Measurements from ENCODE around the gene MAB21L4. TPM values are rescaled to one million over a fixed set of nuclear protein-coding genes. Genes with fewer than 3 reads are reported as not detected.

Gene MAB21L4
- total RNA-seq, 4 donors from 2014 or later, result 41.3 to 121 (median 69.1) TPM

DNA sequence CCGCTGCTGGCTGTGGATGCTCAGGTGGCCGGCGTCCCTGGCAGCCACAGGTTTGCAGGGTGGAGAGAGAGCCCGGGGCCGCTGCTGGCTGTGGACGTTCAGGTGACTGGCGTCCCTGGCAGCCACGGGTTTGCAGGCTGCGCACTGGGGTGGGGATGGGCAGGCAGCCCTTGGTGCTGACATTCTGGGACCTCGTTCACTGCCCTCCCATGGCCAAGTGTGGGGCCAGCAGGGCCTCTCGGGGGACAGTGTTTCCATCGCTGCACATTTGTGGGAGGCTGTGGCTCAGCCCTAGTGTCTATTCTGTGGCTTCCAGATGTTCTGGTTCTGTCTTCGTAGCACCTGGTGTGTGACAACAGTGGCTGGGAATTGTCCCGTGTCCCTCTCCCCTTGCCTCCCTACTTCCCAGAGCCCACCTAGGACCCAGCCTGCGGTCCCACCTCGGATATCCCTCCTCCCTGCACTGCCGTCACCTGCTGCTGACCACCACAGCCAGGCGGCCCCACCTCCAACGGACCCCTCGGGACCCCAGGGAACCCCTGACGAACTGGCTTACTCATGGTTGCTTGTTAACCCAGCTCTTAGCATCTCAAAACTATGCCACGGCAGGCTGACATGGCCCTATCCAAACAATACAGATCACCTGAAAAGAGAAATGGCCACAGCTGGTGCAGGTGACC, 11.1 kb upstream of the MAB21L4 start:
- DNase-seq (ENCODE audit: low spot score in 2 of 2), result no peak
- H3K4me3 ChIP-seq (ENCODE audit: low read depth, poor library complexity, severe bottlenecking), result no peak overlapping the region
- 57% methylated on average over 20 to 21 of the region's 22 CpGs for WGBS, 2 donors
- intact Hi-C loops (cut with DNase I; ENCODE audit: low total_unique reads), result no loop called here
- TF ChIP-seq, protein P1, sequence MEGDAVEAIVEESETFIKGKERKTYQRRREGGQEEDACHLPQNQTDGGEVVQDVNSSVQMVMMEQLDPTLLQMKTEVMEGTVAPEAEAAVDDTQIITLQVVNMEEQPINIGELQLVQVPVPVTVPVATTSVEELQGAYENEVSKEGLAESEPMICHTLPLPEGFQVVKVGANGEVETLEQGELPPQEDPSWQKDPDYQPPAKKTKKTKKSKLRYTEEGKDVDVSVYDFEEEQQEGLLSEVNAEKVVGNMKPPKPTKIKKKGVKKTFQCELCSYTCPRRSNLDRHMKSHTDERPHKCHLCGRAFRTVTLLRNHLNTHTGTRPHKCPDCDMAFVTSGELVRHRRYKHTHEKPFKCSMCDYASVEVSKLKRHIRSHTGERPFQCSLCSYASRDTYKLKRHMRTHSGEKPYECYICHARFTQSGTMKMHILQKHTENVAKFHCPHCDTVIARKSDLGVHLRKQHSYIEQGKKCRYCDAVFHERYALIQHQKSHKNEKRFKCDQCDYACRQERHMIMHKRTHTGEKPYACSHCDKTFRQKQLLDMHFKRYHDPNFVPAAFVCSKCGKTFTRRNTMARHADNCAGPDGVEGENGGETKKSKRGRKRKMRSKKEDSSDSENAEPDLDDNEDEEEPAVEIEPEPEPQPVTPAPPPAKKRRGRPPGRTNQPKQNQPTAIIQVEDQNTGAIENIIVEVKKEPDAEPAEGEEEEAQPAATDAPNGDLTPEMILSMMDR (IDR thresholded peaks at IDR 0.05), result no peak
- no peak for TF ChIP-seq POLR2A (IDR thresholded peaks at IDR 0.05)

DNA sequence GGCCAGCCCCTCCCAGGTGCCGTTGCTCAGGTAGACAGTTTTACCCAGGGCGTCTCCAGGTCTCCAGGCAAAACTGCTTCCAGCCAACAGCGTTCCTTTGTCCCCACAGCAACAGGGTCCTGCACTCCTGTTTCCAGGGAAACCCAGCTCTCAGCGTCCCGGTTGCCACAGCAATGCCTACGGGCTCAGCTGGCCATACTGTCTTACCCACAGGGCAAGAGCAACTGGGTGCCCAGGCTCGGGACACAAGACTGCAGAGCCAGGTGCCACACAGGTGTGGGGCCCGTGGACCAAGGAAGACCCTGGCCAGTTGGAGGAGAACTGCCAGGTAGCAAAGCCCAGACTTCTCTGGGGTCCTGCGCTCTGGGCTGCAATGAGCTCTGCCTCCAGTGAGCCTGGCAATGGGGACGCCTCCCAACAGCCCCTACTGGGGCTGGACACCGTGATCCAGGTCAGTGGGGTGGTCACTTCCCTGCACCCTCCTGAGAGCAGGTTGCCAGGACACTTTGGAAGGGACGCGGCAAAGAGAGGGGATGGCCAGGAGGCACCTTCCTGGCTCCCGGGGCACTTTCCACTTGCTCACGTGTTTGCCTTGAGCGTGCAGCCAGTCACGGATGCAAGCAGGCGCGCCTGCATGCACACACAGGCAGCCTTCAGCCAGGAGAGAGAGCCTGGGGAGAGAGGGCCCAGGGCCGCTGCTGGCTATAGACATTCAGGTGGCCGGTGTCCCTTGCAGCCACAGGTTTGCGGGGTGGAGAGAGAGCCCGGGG, 10.4 kb upstream of the MAB21L4 start, which contains the start of gene CROCC2:
Gene CROCC2 (plus strand): TSS at position 196 of the 770 bp plus-strand sequence. CDS start 178 bp downstream, at position 374.
- 35 to 40% methylated on average over 18 to 23 of the region's 23 CpGs for WGBS, 2 donors
- H3K4me3 ChIP-seq (ENCODE audit: low read depth, poor library complexity, severe bottlenecking), result no peak within 1 kb of the TSS
- DNase-seq (ENCODE audit: low spot score in 2 of 2), result no peak
- intact Hi-C loops (cut with DNase I; ENCODE audit: low total_unique reads), result no loop called here
- TF ChIP-seq, protein P1 (IDR thresholded peaks at IDR 0.05), result no peak
- no peak for TF ChIP-seq POLR2A (IDR thresholded peaks at IDR 0.05)

DNA sequence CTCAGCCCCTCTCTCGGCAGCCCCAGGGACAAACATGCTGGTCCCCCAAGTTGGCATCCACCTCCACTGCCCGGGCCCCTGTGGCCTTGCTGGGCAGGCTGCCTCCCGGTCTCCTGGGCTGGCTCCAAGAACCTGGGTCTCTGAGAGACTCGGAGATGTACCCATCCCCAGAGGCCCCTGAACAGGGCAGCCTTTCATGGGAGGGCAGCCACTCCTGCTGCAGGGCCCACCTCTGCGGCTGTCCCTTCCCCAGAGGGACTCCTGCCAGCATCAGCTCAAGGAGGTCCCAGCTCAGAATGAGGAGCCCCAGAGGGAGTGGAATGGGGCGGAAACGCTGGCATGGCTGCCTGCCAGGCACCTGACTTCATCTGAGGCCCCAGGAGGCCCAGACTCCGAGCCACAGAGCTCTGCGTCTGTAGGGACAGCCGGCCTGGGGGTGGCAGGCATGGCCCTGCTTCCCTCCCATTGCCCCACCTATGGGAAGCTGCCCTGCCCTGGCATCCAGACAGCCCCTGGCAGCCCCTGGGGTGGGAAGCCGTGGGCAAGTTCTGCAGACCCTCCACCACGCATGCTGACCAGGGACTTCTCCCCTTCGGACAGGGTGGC, 9.3 kb upstream of the MAB21L4 start:
- no peak overlapping the region for H3K4me3 ChIP-seq (ENCODE audit: low read depth, poor library complexity, severe bottlenecking)
- no peak for TF ChIP-seq POLR2A (IDR thresholded peaks at IDR 0.05)
- TF ChIP-seq, protein P1 (IDR thresholded peaks at IDR 0.05), result no peak
- DNase-seq (ENCODE audit: low spot score in 2 of 2), result no peak
- 76% methylated on average over 3 to 13 of the region's 13 CpGs for WGBS, 2 donors
- intact Hi-C loops (cut with DNase I; ENCODE audit: low total_unique reads), result no loop called here

DNA sequence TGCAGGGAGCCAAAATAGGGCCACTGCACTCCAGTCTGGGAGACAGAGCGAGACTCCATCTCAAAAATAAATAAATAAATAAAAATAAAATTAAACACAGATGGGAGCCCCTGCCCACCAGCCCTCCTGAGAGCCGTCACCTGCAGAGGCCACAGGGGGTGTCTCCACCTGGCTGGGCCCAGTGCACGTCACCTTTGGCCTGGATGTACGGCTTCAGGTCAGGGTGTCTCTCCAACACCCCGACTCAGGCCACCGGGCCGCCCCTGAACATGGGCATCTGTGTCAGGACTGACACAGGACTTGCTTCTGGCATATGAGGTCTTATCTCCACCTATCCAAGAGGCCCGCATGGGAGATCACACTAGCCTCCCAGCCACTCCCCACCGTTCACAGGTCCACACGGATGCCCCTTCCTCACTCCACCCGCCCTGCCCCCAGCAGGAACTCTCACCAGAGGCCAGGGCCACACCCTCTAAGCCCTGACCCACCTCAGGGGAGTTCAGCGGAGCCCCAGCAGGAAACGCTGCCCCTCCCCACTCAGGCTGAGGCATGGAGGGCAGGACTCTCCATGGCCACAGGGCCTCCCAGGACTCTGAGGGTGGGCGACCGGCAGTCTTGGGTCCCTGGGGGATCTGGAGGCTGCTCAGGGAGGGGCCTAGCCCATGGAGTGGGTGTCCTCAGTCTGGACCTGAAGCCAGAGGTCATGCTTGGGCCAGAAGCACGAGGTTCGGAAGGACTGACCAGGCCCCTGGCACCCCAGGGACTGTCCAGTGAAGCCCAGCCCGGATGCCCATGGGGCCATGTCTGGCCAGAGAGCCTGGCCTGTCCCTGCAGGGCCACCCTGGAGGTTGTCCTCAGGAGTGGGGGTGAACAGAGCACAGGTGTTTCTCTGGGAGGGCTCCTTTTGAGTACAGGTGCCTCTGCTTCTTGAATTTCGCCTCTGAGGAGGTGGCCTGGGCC, 8.5 kb upstream of the MAB21L4 start:
- 80 to 84% methylated on average over 18 of the region's 19 CpGs for WGBS, 2 donors
- TF ChIP-seq, protein P1 (IDR thresholded peaks at IDR 0.05), result no peak
- TF ChIP-seq POLR2A (IDR thresholded peaks at IDR 0.05), result no peak

More for the DNA sequence above, 8.5 kb upstream of the MAB21L4 start:
- intact Hi-C loops (cut with DNase I; ENCODE audit: low total_unique reads), result no loop called here
- no peak for DNase-seq (ENCODE audit: low spot score in 2 of 2)
- no peak overlapping the region for H3K4me3 ChIP-seq (ENCODE audit: low read depth, poor library complexity, severe bottlenecking)

Measured in lower leg skin (tissue), 4 donors.